GM21367 (cell line): ENCODE data around the gene NOTCH1.

Experiments used
- ATAC-seq: cut with Tn5 transposase; IDR thresholded peaks from one replicate; pipeline ENCODE4 v1.9.1; 2021; ENCODE audit not compliant: unreplicated experiment

Gene NOTCH1

DNA sequence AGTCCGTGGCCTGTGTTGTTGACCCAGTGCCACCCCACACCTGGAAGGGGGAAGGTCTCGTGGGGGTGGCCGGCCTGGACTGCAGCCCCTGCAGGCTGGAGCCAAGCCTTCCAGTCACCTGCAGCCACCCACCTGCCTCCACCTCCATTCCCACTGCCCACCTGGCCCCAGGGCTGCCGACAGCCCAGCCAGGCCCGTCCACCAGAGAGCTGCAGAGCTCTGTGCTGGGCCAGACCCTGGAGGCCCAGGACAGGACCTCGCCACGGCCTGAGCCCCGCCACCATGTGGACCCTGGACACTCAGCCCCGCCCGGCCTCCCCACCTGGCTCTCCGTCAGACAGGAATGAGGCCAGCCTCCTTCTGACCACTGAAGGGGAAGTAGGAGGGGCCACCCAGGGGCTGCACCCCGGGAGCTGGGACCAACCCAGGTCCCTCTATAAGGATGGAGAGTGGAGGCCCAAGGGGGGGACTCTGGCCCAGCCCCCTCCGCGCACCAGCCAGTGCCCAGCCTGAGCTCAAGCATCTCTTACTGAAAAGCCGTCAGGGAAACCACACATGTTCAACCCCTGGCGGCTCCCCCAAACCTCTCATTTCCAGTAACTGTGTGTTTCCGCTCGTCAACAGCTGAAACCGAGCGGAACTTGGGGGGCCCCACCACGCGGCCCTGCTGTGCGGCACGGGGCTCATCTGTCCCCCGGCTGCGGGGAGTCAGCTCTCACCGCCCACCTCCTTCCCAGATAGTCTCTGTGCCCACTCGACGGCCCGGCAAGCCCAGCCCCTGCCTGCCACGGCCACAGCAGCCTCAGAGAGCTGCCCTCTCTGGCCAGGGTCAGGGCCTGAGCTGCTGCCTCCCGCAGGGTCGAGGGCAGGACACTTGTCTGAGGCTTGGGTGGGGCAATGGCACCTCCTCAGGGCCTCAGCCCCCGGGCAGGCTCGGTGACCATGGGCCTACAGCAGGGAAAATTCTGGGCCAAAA, 12.8 kb downstream of the NOTCH1 start:
- no peak for ATAC-seq

DNA sequence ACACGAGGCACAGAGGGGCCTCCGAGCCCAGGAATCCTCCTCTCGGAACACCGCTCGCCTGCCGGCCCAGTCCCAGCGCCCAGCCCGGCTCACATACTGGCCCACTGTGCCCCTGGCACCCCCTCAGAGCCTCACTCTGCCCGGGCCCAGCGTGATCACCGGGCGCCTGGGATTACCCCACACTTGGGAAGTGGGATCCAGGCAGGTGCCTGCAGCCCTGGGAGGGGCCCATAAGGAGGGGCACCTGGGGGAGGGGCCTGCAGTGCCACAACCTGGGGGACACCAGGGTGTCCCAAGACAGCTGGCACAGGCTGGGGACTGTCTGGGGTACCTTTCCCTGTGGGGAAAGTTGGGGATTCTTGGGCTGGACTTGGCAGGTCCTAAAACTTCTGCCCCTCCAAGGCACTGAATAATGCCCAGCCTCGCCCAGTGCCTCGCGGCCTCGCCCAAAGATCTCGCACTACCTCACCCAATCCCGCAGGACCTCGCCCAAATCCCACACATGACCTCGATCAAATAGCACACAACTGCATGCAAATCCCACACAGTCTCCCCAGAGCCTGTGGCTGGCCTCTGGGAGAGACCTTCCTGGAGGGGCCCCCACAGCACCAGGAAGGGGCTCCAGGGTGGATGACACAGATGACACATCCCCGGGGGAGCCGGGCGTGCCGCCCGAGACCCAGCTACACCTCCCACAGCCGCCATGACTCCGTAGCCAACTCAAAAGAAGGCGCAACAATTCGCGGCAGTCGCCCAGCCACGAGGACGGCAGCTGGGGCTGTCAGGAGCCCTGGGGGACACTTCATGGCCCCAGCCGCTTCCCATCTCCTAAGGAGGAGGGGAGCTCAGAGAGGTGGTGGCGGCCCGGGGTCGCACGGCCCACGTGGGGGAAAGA, 13.7 kb downstream of the NOTCH1 start:
- no peak for ATAC-seq

- no peak for ATAC-seq
Measured at GRCh38 chr9:136531186-136531903, 14.5 kb downstream of the NOTCH1 start.

DNA sequence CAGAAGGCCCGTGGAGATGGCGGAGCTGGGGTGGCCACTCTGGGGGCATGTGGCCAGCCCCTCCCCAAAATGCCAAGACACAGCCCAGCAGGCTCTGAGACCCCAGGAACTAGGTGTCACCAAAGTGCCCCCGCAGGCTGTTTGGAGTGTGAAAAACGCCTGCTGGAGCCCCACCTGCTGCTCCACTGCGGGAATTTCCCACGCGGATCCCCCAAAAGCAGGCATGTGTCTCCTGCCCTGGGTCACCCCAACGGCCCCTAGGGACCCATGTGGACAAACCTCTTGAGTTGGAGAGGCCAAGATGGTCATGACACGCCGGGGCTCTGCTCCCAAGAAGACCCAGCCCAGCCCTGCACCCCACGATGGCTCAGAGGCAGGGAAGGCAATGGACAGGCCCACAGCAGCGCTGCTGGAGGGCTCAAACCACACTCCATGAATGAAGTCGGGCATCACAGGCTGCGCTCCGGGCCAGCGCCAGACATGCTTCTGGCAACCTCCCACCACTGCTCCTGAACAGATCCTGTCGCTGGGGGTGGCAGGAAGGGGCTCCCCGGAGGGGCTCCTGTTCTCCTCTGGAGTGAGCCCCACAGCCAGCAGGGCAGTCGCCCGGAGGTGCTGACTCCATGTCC, 15.3 kb downstream of the NOTCH1 start:
- no peak for ATAC-seq

- no peak for ATAC-seq
Measured at GRCh38 chr9:136529516-136530460, 16.1 kb downstream of the NOTCH1 start.

GRCh38 chr9:136528716-136529341, 17.0 kb downstream of the NOTCH1 start:
- ATAC-seq: no peak

GRCh38 chr9:136527721-136528710, 17.8 kb downstream of the NOTCH1 start:
- ATAC-seq: no peak

- no peak for ATAC-seq
Measured at GRCh38 chr9:136527131-136527530, 18.7 kb downstream of the NOTCH1 start.

DNA sequence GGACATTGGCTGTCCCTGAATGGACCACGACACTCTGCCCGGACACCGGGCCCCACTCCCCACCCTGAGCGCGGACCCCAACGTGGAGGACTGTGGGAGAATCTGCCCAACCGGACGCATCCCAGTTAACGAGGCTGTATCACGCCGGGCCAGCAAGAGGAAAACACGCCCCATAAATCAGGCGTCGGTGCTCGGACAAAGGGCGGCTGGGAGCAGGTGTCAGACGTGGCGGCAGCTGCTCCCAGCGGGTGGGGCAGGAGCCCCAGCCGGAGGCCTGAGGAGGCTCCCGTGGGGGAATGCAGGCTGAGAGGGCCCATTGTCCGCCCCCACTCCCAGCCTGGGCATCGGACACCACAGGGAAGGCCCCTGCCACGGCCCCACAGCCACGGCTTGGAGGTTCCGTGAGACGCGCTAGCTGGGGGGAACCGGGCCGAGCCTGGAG, 19.2 kb downstream of the NOTCH1 start:
- no peak for ATAC-seq

DNA sequence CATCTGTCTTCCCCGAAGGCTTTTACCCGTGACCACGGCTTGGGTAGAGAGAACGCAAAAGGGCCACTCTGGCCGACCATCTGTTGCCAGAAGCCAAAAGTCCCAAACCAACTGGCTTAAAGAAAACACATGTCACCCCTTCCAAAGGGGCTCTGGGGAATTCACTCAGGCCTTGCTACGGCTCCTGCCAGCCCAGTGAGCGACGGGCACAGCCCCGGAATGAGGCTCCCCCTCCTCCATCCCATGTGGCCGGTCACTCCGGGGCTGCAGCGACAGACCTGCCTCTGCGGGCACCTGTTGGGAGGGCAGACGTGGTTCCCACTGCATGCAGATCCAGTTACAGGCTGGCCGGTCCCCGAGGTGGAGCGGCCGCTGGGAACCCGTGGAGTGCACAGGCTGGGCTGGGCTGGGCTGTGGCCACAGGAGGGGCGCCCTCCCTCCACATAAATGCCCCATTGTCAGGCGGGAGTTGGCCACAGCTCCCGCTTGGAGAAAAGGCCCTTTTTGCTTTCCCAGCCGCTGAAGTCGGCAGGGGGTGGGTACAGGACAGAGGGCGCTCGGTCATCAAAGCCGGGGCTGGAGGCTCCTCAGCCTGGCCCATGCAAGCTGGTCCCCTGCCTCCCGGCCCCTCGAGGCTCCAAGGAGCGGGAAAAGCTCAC, 19.9 kb downstream of the NOTCH1 start:
- no peak for ATAC-seq

- ATAC-seq: no peak
Measured at GRCh38 chr9:136525207-136525606, 20.6 kb downstream of the NOTCH1 start.

GRCh38 chr9:136522314-136523237, 23.3 kb downstream of the NOTCH1 start:
- ATAC-seq: no peak

- ATAC-seq: no peak
Measured at GRCh38 chr9:136521537-136521936, 24.3 kb downstream of the NOTCH1 start.

DNA sequence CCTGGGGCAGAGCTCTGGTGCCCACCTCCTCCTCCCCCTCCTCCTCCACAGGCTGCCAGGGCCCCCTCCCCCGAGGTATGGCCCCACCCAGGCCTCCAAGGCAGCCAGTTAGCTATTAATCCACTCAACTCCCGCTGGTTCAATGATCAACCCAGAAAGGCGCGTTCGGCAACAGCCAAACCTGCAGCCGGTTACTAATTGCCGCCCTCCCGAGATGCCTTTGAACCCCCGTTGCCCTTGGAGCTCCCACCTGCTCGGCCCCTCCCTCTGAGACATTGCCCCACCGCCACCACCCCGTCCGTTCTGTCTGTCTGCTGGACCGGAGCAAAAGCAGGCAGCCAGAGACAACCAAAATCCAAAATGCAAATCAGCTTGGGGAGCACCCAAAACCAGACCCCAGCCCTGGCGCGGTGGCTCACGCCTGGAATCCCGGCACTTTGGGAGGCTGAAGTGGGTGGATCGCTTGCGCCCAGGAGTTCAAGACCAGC, 25.8 kb downstream of the NOTCH1 start:
- ATAC-seq: no peak

DNA sequence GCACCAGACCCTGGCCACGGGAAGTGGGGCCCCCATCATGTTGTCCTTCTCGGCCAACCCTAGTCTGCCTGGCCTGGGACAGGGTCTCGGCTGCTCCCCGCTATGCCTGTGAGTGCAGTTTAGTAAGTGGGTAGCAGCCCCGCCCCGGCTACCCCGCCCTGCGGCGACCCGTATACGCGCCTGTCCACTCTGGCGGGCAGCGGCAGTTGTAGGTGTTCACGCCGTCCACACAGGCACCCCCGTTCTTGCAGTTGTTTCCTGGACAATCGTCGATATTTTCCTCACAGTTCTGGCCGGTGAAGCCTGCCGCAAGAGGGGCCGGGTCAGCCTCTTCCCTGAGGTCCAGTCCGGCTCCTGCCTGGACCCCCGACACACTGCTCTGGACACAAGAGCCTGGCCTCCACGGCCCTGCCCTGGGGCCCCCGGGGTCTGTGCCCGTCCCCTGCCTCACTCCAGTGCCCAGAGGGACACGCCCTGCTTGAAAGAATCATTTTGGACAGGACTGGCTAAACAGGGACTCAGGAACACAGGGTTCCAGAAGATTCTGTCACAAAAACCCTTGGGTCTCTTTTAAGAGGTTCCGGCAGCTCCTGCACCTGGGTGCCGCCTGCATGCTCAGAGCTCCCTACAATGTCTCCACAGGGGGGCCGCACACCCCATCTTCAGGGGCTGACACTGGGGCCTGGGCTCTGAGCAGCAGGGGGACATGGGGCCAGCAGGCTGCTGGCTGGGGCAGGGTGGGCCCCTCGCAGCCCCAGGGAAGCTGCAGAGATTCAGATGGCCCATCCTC, 26.4 kb downstream of the NOTCH1 start:
- ATAC-seq: no peak
